K562 (cell line): Measurements from ENCODE around the gene TNIK. TPM values are rescaled to one million over a fixed set of nuclear protein-coding genes. Genes with fewer than 3 reads are reported as not detected.

Experiments used
- CXXC5 ChIP-seq: fragments of 250-450 bp; sonication (Bioruptor Pico); IDR thresholded peaks from 2 replicates; pipeline ENCODE4 v1.8.0; 2022; ENCODE audit warnings: inconsistent platforms, mild to moderate bottlenecking, moderate library complexity
- JUND ChIP-seq, 2 experiments: IDR thresholded peaks; 2 replicates in 1 of 2; 3 replicates in 1 of 2; pipeline ENCODE4 v1.6.1; 2011; ENCODE audit warnings: borderline replicate concordance in 2 of 2, low read depth in 2 of 2, low read length in 2 of 2, improper control_type of control experiment in 1 of 2, missing biosample characterization in 1 of 2, missing genetic modification characterization in 1 of 2, missing genetic modification reagents in 1 of 2
- PBX2 ChIP-seq, 2 experiments: IDR thresholded peaks in 1 of 2; conservative IDR thresholded peaks in 1 of 2; 2 replicates each; pipeline ENCODE4 v1.6.1; 2016; ENCODE audit warnings: low read depth in 2 of 2, mild to moderate bottlenecking in 1 of 2, missing compliant biosample characterization in 1 of 2, missing genetic modification characterization in 1 of 2, moderate library complexity in 1 of 2
- RBM34 ChIP-seq: fragments of 200-400 bp; formaldehyde crosslinking; IDR thresholded peaks from 2 replicates; pipeline ENCODE4 v1.6.1; 2018; ENCODE audit warnings: low read length, borderline replicate concordance; ENCODE audit not compliant: insufficient read depth
- RCOR1 ChIP-seq, 2 experiments: IDR thresholded peaks; 2 replicates each; pipeline ENCODE4 v1.6.1; 2012; ENCODE audit warnings: low read depth in 2 of 2, low read length in 2 of 2, borderline replicate concordance in 1 of 2, improper control_type of control experiment in 1 of 2
- ZNF184 ChIP-seq: sonication (generic); formaldehyde crosslinking; IDR thresholded peaks from 2 replicates; pipeline ENCODE4 v1.5.0; 2020; ENCODE audit warnings: missing genetic modification reagents
- polyA plus RNA-seq, 8 experiments: library from polyadenylated mRNA; depleted of rRNA in 4 of 8; stranded (reverse) in 5 of 8; unstranded in 3 of 8; fragments of >200 nt; fragmentation: Nextera tagmentation in 2 of 8; fragmentation: Illumina TruSeq in 1 of 8; extraction: Ambion mirVana in 2 of 8; extraction: Trizol in 1 of 8; gene quantifications; 2 replicates each; pipeline versions ENCODE4 v1.2.1 to v1.2.3, GENCODE V29; 2011 to 2014; ENCODE audit warnings: inconsistent platforms in 1 of 8, missing spikeins in 1 of 8
- total RNA-seq, 7 experiments: library from RNA; depleted of rRNA in 6 of 7; stranded (reverse); fragments of >200 nt in 6 of 7; fragmentation: Illumina TruSeq in 2 of 7; extraction: Trizol in 2 of 7; gene quantifications; 2 replicates each; pipeline versions ENCODE4 v1.2.1 to v1.2.3, GENCODE V29; 2011 to 2021; ENCODE audit warnings: low replicate concordance in 1 of 7

Gene TNIK
- total and polyA plus RNA-seq, 9 of the 15 experiments (the other 6 are each of a cell fraction or from before 2014, with no cell fraction given) = 6.6 to 39.0 (median 24.7) TPM

- TF ChIP-seq PBX2 (CRISPR knock-in tag; IDR thresholded peaks at IDR 0.05; ENCODE audit: low read depth) (no peak), PBX2 (tag; conservative IDR thresholded peaks at IDR 0.05; ENCODE audit: low read depth) (0 out of 2 replicates have a peak, but pooled peaks have one; percentile 17), RCOR1 (IDR thresholded peaks at IDR 0.05; ENCODE audit: borderline replicate concordance in 1 of 2, low read depth in 2 of 2, low read length in 2 of 2) (peak in 1 of 2 experiments; percentile 48; a peak in 1 of 4 replicates), ZNF184 (CRISPR knock-in tag) (no peak), CXXC5 (0 out of 2 replicates have a peak, but pooled peaks have one; percentile 38), JUND (IDR thresholded peaks at IDR 0.05; ENCODE audit: borderline replicate concordance, low read depth, low read length) (0 out of 2 replicates have a peak, but pooled peaks have one; percentile 9), JUND (tag; IDR thresholded peaks at IDR 0.05; ENCODE audit: borderline replicate concordance, low read depth, low read length) (no peak), RBM34 (no peak)
- TF ChIP-seq, all 486 proteins: peak for 13
Measured at GRCh38 chr3:171443211-171443957, 16.8 kb downstream of the TNIK start (continued).
